Measurements from ENCODE around the gene SARDH. TPM values are rescaled to one million over a fixed set of nuclear protein-coding genes. Genes with fewer than 3 reads are reported as not detected.

Gene SARDH
- total and polyA plus RNA-seq, 2 of the 8 experiments (the other 6 are each of a cell fraction or from before 2014, with no cell fraction given): 6.4 to 7.4 TPM

- TF ChIP-seq YY1 (IDR thresholded peaks at IDR 0.05; ENCODE audit: low read depth, low read length) (no peak), TAF7 (optimal IDR thresholded peaks at IDR 0.05; ENCODE audit: borderline replicate concordance, low read depth, low read length) (no peak), CREB1 (IDR thresholded peaks at IDR 0.05) (no peak), SP1 (IDR thresholded peaks at IDR 0.05; ENCODE audit: low read depth, low read length) (no peak), RAD21 (IDR thresholded peaks at IDR 0.05 in 1 of 2, conservative IDR thresholded peaks at IDR 0.05 in 1 of 2; ENCODE audit: low read depth in 2 of 2, low read length in 2 of 2) (peak; percentile 85 to 87)
Observed at GRCh38 chr9:133726401-133727276, 11.5 kb downstream of the SARDH start (continued).
